GM12865 (cell line): ENCODE measurements around the gene MAGI1.

Experiments used
- DNase-seq: peaks from one replicate; pipeline ENCODE4 v3.0.0; 2010; ENCODE audit warnings: low read depth
- H3K4me3 ChIP-seq: 2 replicates; pipeline ENCODE4 v1.5.1; 2011; ENCODE audit warnings: mild to moderate bottlenecking, low read depth, low read length, control low read depth
- CTCF ChIP-seq: IDR thresholded peaks from 2 replicates; pipeline ENCODE4 v1.5.1; 2011; ENCODE audit warnings: low read length, control low read depth, low read depth, inconsistent platforms; ENCODE audit not compliant: insufficient read depth; ENCODE audit errors: missing control alignments

Gene MAGI1

DNA sequence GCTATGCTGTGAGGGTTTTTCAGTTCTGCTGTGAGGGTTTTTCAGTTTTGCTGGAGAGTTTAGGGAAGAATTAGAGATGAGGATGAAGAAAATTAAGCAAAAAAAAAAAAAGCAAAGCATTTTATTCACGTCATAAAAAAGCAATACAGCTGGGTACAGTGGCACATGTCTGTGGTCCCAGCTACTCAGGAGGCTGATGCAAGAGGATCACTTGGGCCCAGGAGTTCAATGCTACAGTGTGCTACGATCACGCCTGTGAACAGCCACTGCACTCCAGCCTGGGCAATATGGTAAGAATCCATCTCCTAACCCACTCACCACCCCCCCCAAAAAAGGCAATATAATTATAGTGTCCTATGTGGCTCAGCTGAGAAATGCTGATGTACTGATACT, 162.7 kb downstream of the MAGI1 start:
- no peak overlapping the region for H3K4me3 ChIP-seq
- no peak for TF ChIP-seq CTCF
- no peak for DNase-seq

DNA sequence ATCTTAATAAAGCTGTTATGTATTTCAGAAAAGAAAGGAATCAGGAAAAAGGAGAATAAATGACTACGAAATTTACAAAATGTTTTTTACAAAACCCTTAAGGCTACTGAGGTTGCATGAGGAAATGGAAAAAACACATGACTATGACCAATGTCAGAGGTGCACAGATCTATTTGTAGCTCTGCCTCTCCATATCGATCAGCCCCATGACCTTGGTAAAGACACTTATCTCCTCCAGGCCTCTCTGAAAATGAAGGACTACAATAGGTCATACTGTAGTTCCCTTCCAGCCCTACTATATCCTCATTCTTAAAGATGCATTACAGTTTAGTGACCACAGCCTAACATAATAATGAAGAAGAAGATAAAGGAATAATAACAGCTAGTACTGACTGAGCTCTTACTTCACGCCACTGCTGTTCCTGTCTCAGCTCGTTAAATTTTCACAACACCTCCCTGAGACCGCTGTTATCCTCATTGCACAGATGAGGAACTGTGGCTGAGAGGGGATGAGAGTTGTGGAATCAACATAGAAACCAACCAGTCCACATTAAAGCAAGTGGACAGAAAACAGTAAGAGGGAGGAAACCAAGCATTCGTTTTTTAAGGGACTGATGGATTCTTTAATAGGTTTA, 163.2 kb downstream of the MAGI1 start:
- H3K4me3 ChIP-seq = no peak overlapping the region
- DNase-seq = no peak
- no peak for TF ChIP-seq CTCF

DNA sequence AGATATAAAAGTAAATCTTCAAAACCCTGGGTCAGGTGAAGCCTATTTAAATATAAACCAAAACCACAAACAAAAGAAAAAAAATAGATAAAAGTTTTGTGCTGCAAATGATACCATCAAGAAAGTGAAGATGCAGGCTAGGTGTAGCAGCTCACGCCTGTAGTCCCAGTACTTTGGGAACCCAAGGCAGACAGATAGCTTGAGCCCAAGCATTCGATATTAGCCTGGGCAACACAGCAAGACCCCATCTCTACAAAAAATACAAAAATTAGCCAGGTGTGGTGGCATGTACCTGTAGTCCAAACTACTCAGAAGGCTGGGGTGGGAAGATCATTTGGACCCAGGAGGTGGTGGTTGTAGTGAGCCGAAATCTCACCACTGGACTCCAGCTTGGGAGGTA, 164.8 kb downstream of the MAGI1 start:
- TF ChIP-seq CTCF = no peak
- DNase-seq = no peak
- no peak overlapping the region for H3K4me3 ChIP-seq

- no peak for DNase-seq
- no peak overlapping the region for H3K4me3 ChIP-seq
- no peak for TF ChIP-seq CTCF
These were observed 165.7 kb downstream of the MAGI1 start for GRCh38 chr3:65873028-65873427.

GRCh38 chr3:65871305-65872141, 167.2 kb downstream of the MAGI1 start:
- no peak for TF ChIP-seq CTCF

DNA sequence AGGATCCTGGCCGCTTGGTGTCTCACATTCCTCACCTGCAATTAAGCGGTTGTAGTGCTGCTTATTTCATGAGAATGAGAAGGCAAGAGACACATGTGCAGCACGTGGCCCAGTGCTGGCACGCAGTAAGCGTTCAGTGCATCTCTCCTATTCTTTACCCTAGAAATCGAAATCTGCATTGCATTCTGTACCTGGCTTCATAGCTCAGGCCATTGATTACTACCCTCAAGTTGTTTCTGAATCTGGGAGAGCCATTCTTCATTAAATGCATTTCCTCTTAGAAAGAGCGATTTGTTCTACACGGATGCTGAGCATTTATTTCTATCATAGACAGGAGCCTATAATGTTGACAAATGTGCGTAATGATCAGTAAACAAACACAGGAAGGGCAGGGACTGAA, 168.9 kb downstream of the MAGI1 start:
- DNase-seq = no peak
- TF ChIP-seq CTCF = no peak
- no peak overlapping the region for H3K4me3 ChIP-seq

More at GRCh38 chr3:65871305-65872141, 167.2 kb downstream of the MAGI1 start:
- DNase-seq = no peak
- no peak overlapping the region for H3K4me3 ChIP-seq
